Measurements from ENCODE around the gene PCED1B. TPM values are rescaled to one million over a fixed set of nuclear protein-coding genes. Genes with fewer than 3 reads are reported as not detected.

The PCED1B gene
- total RNA-seq, 1 donor from 2014 or later, result 49.9 TPM

- intact Hi-C loops (cut with micrococcal nuclease), result no loop called here
- Mint-ChIP-seq H3K27me3 (ENCODE audit: low read depth) (no peaks in the 10 kb centered on the region), H3K4me1 (ENCODE audit: low read depth) (peaks cover 53% of the 10 kb centered on the region), H3K27ac (no peak overlapping the region), H3K4me3 (ENCODE audit: low read depth) (no peak overlapping the region), H3K9me3 (no peaks in the 10 kb centered on the region), H3K36me3 (ENCODE audit: low read depth) (peaks cover 77% of the 10 kb centered on the region)
- DNase-seq (ENCODE audit: low spot score), result no peak
Observed at GRCh38 chr12:47225356-47225755, 145.9 kb downstream of the PCED1B start.

- no peak overlapping the region for H3K27ac Mint-ChIP-seq
- DNase-seq (ENCODE audit: low spot score), result no peak
- peaks cover 52% of the 10 kb centered on the region for H3K4me1 Mint-ChIP-seq (ENCODE audit: low read depth)
- H3K27me3 Mint-ChIP-seq (ENCODE audit: low read depth), result no peaks in the 10 kb centered on the region
- intact Hi-C loops (cut with micrococcal nuclease), result no loop called here
- H3K4me3 Mint-ChIP-seq (ENCODE audit: low read depth), result no peak overlapping the region
- no peaks in the 10 kb centered on the region for H3K9me3 Mint-ChIP-seq
- H3K36me3 Mint-ChIP-seq (ENCODE audit: low read depth), result peaks cover 80% of the 10 kb centered on the region
Observed at GRCh38 chr12:47226199-47226598, 146.8 kb downstream of the PCED1B start.

GRCh38 chr12:47228802-47229201, 149.4 kb downstream of the PCED1B start:
- Mint-ChIP-seq H3K27ac (no peak overlapping the region), H3K36me3 (ENCODE audit: low read depth) (peaks cover 81% of the 10 kb centered on the region)
- no peak for DNase-seq (ENCODE audit: low spot score)

GRCh38 chr12:47231456-47231855, 152.0 kb downstream of the PCED1B start:
- no peak overlapping the region for H3K4me3 Mint-ChIP-seq (ENCODE audit: low read depth)
- H3K36me3 Mint-ChIP-seq (ENCODE audit: low read depth), result peaks cover 85% of the 10 kb centered on the region
- intact Hi-C loops (cut with micrococcal nuclease), result no loop called here

More at GRCh38 chr12:47228802-47229201, 149.4 kb downstream of the PCED1B start:
- peaks cover 47% of the 10 kb centered on the region for H3K4me1 Mint-ChIP-seq (ENCODE audit: low read depth)
- H3K27me3 Mint-ChIP-seq (ENCODE audit: low read depth), result no peaks in the 10 kb centered on the region
- H3K4me3 Mint-ChIP-seq (ENCODE audit: low read depth), result no peak overlapping the region
- intact Hi-C loops (cut with micrococcal nuclease), result no loop called here
- no peaks in the 10 kb centered on the region for H3K9me3 Mint-ChIP-seq

GRCh38 chr12:47234576-47235141, 155.2 kb downstream of the PCED1B start:
- H3K4me3 Mint-ChIP-seq (ENCODE audit: low read depth), result no peak overlapping the region
- no peaks in the 10 kb centered on the region for H3K27me3 Mint-ChIP-seq (ENCODE audit: low read depth)
- H3K9me3 Mint-ChIP-seq, result no peaks in the 10 kb centered on the region
- H3K27ac Mint-ChIP-seq, result no peak overlapping the region
- no peak for DNase-seq (ENCODE audit: low spot score)
- peaks cover 71% of the 10 kb centered on the region for H3K36me3 Mint-ChIP-seq (ENCODE audit: low read depth)
- intact Hi-C loops (cut with micrococcal nuclease), result no loop called here
- peaks cover 43% of the 10 kb centered on the region for H3K4me1 Mint-ChIP-seq (ENCODE audit: low read depth)

More at GRCh38 chr12:47231456-47231855, 152.0 kb downstream of the PCED1B start:
- H3K4me1 Mint-ChIP-seq (ENCODE audit: low read depth), result peaks cover 33% of the 10 kb centered on the region
- H3K27ac Mint-ChIP-seq, result no peak overlapping the region
- no peaks in the 10 kb centered on the region for H3K9me3 Mint-ChIP-seq
- no peaks in the 10 kb centered on the region for H3K27me3 Mint-ChIP-seq (ENCODE audit: low read depth)
- no peak for DNase-seq (ENCODE audit: low spot score)

- Mint-ChIP-seq H3K36me3 (ENCODE audit: low read depth) (peaks cover 71% of the 10 kb centered on the region), H3K4me1 (ENCODE audit: low read depth) (peaks cover 43% of the 10 kb centered on the region), H3K27me3 (ENCODE audit: low read depth) (no peaks in the 10 kb centered on the region), H3K27ac (peak overlapping the region; percentile 12), H3K4me3 (ENCODE audit: low read depth) (no peak overlapping the region), H3K9me3 (no peaks in the 10 kb centered on the region)
- intact Hi-C loops (cut with micrococcal nuclease), result no loop called here
- DNase-seq (ENCODE audit: low spot score), result no peak
Observed at GRCh38 chr12:47235258-47236040, 156.0 kb downstream of the PCED1B start.

- Mint-ChIP-seq H3K27me3 (ENCODE audit: low read depth) (no peaks in the 10 kb centered on the region), H3K27ac (peak overlapping the region; percentile 12), H3K4me3 (ENCODE audit: low read depth) (no peak overlapping the region), H3K4me1 (ENCODE audit: low read depth) (peaks cover 39% of the 10 kb centered on the region), H3K36me3 (ENCODE audit: low read depth) (peaks cover 64% of the 10 kb centered on the region), H3K9me3 (no peaks in the 10 kb centered on the region)
- no peak for DNase-seq (ENCODE audit: low spot score)
- intact Hi-C loops (cut with micrococcal nuclease), result no loop called here
Observed at GRCh38 chr12:47236109-47236714, 156.8 kb downstream of the PCED1B start.

- Mint-ChIP-seq H3K4me3 (ENCODE audit: low read depth) (no peak overlapping the region), H3K4me1 (ENCODE audit: low read depth) (peaks cover 32% of the 10 kb centered on the region), H3K27ac (peak overlapping the region; percentile 18), H3K9me3 (no peaks in the 10 kb centered on the region), H3K27me3 (ENCODE audit: low read depth) (no peaks in the 10 kb centered on the region), H3K36me3 (ENCODE audit: low read depth) (peaks cover 58% of the 10 kb centered on the region)
- no peak for DNase-seq (ENCODE audit: low spot score)
- intact Hi-C loops (cut with micrococcal nuclease), result no loop called here
Observed at GRCh38 chr12:47237751-47238211, 158.4 kb downstream of the PCED1B start.

- Mint-ChIP-seq H3K27me3 (ENCODE audit: low read depth) (no peaks in the 10 kb centered on the region), H3K36me3 (ENCODE audit: low read depth) (peaks cover 51% of the 10 kb centered on the region), H3K4me3 (ENCODE audit: low read depth) (no peak overlapping the region), H3K4me1 (ENCODE audit: low read depth) (peaks cover 29% of the 10 kb centered on the region), H3K9me3 (no peaks in the 10 kb centered on the region), H3K27ac (peak overlapping the region; percentile 3)
- no peak for DNase-seq (ENCODE audit: low spot score)
- intact Hi-C loops (cut with micrococcal nuclease), result no loop called here
Observed at GRCh38 chr12:47238669-47239114, 159.3 kb downstream of the PCED1B start.

GRCh38 chr12:47242426-47242825, 163.0 kb downstream of the PCED1B start:
- no peak overlapping the region for H3K4me3 Mint-ChIP-seq (ENCODE audit: low read depth)
- intact Hi-C loops (cut with micrococcal nuclease), result no loop called here
- H3K4me1 Mint-ChIP-seq (ENCODE audit: low read depth), result peaks cover 21% of the 10 kb centered on the region
- no peaks in the 10 kb centered on the region for H3K27me3 Mint-ChIP-seq (ENCODE audit: low read depth)
- no peaks in the 10 kb centered on the region for H3K9me3 Mint-ChIP-seq
- peaks cover 33% of the 10 kb centered on the region for H3K36me3 Mint-ChIP-seq (ENCODE audit: low read depth)
- no peak for DNase-seq (ENCODE audit: low spot score)
- H3K27ac Mint-ChIP-seq, result no peak overlapping the region

- no peak overlapping the region for H3K27ac Mint-ChIP-seq
- no peak overlapping the region for H3K4me3 Mint-ChIP-seq (ENCODE audit: low read depth)
- H3K4me1 Mint-ChIP-seq (ENCODE audit: low read depth), result peaks cover 10% of the 10 kb centered on the region
- H3K36me3 Mint-ChIP-seq (ENCODE audit: low read depth), result peaks cover 41% of the 10 kb centered on the region
- DNase-seq (ENCODE audit: low spot score), result no peak
- no peaks in the 10 kb centered on the region for H3K27me3 Mint-ChIP-seq (ENCODE audit: low read depth)
- H3K9me3 Mint-ChIP-seq, result no peaks in the 10 kb centered on the region
- intact Hi-C loops (cut with micrococcal nuclease), result no loop called here
Observed at GRCh38 chr12:47244835-47245234, 165.4 kb downstream of the PCED1B start.

- Mint-ChIP-seq H3K27me3 (ENCODE audit: low read depth) (no peaks in the 10 kb centered on the region), H3K36me3 (ENCODE audit: low read depth) (peaks cover 45% of the 10 kb centered on the region), H3K4me1 (ENCODE audit: low read depth) (peaks cover 10% of the 10 kb centered on the region), H3K4me3 (ENCODE audit: low read depth) (no peak overlapping the region), H3K9me3 (peaks cover 3% of the 10 kb centered on the region), H3K27ac (no peak overlapping the region)
- intact Hi-C loops (cut with micrococcal nuclease), result no loop called here
- DNase-seq (ENCODE audit: low spot score), result no peak
Observed at GRCh38 chr12:47245623-47246022, 166.2 kb downstream of the PCED1B start.

- H3K9me3 Mint-ChIP-seq, result peaks cover 18% of the 10 kb centered on the region
- H3K4me3 Mint-ChIP-seq (ENCODE audit: low read depth), result no peak overlapping the region
- H3K27me3 Mint-ChIP-seq (ENCODE audit: low read depth), result no peaks in the 10 kb centered on the region
- no peak for DNase-seq (ENCODE audit: low spot score)
- H3K36me3 Mint-ChIP-seq (ENCODE audit: low read depth), result peaks cover 57% of the 10 kb centered on the region
- H3K4me1 Mint-ChIP-seq (ENCODE audit: low read depth), result peaks cover 9% of the 10 kb centered on the region
- intact Hi-C loops (cut with micrococcal nuclease), result no loop called here
- no peak overlapping the region for H3K27ac Mint-ChIP-seq
Observed at GRCh38 chr12:47247418-47247817, 168.0 kb downstream of the PCED1B start.

Measured in activated T-helper 2 cell treated with anti-CD3 and anti-CD28 coated beads, Interferon-gamma antibody, Interleukin-2, Interleukin-4, amounts not matched to agents 10 μg/mL and 5 μg/mL and 100 μg/mL, durations not matched to agents 14 hours and 24 hours and 36 hours (primary cell).